NCI-H2081 treated with DMSO at 0.1 percent for 48 hours (cell line): ENCODE measurements around the gene EXOC8.
"Not testable (repeated sequence)": the region's sequence is repeated elsewhere in the genome, so short reads cannot be mapped to it uniquely, and the experiment has no call there.

Experiments
- DNase-seq: peaks from one replicate; lab custom pipeline; 2025; lab: John Stamatoyannopoulos, UW

EXOC8 gene

DNA sequence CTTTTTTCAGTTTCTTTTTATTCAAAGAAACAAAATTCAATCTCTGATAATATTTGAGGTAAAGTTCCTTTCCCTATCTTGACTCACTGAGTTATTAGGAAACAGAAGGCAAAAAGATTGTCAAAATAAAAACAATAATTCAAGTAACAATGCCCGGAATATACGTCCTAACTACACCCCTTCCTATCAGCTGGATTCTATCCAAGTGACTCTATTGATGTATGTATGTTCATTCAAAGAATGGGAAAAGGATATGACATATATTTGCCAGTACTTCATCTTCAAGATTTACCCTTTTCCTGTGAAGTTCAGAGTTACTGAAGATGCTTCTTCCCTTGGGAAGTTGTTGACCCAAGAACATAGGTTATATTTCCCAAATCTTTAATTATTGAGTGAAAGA, 14.2 kb upstream of the EXOC8 start:
- DNase-seq = no peak

DNA sequence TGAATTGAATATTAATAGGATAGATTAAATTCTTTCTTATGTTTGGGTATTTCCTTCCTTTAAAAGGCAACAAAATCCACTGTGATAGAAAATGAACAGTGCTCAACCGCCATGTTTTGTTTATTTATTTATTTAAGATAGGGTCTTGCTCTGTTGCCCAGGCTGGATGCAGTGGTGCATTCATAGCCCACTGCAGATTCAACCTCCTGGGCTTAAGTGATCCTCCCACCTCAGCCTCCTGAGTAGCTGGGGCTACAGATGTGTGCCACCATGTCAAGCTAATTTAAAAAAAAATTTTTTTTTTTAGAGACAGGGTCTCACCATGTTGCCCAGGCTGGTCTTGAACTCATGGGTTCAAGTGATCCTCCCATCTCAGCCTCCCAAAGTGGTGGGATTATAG, 11.2 kb upstream of the EXOC8 start:
- DNase-seq = not testable (repeated sequence)

DNA sequence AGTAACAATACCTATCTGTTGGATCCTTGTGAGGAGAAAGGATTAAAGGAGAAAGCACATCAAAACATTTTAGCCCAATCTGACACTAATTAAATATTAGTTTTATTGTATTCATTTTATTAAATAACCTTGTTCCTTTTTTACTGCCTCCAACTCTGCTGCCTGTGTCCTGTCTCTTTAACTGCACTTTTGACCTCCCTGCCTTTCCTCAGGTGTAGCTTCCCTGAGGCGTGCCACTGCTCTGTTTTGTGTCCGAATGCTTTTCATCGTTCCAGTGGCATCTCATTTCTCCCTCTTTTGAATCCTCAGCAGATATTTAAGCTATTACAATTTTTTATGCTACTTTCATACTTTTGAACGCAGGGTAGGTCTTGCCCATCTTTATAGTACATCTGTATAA, 10.8 kb upstream of the EXOC8 start:
- no peak for DNase-seq

DNA sequence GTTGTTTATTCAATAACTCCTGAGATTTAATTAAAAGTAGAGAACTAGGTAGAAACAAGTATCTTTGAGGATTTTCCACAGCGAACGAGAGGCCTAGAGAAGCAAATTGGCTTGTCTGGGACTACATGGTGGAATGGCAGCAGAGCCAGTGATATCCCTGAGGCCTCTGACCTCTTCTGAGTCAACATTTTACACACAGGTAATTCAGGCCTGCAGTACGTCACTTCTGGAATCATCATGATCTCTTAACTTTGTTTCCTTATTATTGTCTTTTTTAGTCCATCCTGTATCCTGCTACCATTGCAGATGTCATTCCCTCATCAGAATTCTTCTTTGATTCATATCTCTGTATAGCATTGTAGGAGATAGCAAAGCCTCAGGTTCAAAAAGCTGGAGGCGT, 10.3 kb upstream of the EXOC8 start:
- DNase-seq = no peak

DNA sequence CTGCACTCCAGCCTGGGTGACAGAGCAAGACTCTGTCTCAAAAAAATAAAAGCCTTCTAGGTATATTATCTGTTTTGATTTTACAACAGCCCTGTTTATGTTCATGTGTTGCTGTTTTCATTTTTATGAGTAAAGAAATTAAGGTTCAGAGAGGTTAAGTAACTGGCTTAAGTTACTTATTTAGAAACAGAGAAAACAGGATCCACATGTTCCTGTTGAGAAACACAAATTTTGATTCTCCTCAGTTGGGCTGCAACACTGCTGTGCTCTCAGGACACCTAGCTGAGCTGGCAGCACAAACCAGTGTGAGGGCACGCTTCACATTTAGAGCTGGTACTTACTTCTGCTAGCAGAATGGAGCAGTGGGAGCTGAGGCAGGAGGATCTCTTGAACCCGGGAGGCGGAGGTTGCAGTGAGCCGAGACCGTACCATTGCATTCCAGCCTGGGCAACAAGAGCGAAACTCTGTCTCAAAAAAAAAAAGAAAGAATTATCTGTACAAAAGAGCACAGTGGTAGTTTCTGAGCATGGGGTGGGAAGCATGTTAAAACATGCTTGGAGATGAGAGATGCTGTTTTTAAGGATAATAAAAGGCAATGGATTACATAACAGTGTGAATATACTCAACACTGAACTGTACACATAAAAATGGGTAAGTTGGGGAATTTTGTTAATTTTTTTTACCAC, 2.8 kb upstream of the EXOC8 start:
- DNase-seq = no peak

DNA sequence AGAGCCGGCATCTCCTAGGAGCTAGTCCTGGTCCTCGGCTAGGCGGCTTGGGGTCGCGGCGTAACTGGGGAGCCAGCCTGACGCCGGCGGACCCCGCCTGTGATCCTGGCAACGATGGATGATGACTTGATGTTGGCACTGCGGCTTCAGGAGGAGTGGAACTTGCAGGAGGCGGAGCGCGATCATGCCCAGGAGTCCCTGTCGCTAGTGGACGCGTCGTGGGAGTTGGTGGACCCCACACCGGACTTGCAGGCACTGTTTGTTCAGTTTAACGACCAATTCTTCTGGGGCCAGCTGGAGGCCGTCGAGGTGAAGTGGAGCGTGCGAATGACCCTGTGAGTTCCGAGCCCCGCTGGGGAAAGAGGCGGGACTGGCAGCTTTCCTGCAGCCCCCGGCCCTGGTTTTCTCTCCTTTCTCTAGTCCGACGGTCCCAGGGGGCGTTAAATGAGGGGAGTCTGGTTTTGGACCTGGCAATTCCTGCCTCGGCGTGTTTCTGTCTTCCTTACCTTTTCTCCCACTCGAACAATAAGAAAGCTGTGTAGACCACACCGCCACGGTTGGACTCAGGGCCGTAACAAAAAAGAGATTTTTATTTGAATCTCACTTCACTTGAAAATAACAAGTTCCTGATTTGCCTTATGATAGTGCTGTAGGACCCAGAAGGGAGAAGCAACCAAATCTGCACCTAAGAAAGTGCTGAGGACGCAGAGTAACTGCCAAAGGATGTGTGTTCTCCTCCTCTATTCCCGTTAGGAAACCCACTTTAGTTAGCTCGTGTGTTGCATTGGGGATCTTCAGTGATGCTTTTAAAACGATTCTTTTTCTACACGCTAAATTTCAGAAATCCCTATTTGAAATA, 847 bp upstream of the EXOC8 start, which contains the start of gene SPRTN:
Gene SPRTN (plus strand): TSS at position 24 of the 859 bp plus-strand sequence. CDS start 91 bp downstream, at position 115.
- DNase-seq = no peak

DNA sequence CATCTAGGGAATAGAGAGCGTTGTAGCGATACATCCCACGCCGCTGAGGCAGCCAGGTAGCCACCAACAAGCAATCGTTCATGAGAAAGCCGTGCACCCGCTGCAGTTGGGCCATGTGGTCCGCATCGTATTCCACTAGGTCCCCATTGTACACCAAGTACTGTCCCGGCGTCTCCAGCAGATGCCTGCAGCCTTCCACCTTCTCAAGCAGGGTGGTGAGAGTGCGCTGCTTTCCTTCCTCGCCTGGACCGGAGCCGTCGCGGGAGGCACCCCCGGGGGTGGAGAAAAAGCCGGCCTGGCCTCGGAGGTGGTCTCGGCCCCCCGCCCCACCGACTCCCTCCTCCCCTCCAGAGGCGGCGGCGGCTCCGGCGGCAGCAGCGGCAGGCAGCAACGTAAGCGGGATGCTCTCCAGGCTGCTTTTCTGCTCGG, 595 bp downstream of the EXOC8 start:
- DNase-seq = no peak

DNA sequence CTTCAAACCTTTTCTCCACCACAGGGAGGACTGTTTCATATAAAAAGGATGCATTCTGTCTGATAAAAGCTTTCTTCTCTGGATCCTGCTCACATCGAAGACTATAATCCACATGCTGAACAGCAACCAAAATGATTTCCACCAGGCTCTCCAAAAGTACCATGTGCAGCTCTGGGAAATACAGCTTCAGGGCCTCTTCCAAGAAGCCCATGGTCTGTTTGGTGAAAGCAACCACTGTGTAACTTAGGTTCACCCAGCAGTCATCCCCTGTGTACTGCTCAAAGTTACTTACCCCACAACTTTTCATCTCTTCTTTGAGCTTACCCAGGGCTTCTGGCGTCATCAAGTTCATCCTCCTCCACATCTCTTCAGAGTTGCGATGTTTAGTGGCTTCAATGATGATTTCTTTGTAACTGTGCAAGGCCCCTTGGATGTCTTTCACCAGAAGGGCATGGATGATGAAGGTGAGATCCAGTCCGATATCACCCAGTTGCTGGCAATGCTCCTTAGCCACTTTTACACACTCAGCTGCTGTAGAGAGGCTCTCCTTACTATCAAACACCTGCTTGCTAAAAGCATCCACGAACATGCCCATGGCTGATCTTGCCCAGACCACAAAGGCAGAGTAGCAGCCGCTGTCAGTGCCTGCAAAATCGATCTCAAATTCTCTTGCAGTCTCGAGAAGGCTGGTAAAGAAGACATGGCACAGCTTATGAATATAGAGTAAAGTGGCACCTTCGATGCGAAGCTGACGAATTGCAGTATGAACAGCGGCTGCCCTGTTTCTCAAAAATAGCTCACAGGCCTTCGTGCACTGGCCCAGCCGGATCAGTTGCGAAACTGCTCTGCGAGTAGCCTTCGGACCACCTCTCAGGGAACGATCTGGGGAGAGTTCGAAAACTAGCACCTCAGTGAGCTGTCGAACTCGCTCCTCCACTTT, 1.7 kb downstream of the EXOC8 start:
- no peak for DNase-seq

DNA sequence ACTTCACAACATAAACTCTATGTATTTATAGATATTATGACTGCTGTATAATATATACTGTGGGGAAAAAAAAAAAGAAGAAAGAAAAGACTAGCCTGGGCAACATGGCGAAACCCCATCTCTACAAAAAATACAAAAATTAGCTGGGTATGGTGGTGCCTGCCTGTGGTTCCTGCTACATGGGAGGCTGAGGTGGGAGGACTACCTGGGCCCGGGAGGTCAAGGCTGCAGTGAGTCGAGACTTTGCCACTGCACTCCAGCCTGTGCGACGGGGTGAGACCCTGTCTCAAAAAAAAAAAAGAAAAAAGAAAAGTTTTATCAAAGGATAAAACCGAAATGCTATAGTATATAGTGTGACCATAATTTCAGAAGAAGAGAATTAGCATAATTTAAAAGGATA, 2.7 kb downstream of the EXOC8 start:
- no peak for DNase-seq

DNA sequence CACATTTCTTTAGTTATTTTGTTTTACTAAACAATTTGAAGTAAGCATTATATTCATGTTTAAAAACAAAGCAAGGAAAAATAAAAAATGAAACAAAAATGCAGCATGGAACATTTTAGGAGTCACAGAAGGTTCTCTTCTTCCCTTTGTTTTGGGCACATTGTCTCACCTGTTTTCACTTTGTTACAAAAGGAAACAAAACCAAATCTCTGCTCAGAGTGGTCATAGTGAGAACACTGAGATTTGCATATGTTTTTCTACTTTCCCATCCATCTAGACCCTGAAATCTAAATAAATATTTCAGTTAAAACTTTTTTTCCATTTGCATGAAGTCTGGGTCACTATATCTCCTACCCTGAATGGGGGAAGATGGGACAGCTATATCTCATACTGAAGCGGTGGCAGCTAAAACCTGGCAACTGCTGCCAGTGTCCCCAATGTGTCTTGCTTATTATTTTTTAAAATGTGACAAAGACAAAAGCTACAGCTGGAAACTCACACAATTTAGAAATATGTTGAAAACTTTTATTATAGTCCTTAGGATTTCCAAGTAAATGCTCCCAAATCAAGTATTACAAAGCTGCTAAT, 3.5 kb downstream of the EXOC8 start:
- DNase-seq = no peak

DNA sequence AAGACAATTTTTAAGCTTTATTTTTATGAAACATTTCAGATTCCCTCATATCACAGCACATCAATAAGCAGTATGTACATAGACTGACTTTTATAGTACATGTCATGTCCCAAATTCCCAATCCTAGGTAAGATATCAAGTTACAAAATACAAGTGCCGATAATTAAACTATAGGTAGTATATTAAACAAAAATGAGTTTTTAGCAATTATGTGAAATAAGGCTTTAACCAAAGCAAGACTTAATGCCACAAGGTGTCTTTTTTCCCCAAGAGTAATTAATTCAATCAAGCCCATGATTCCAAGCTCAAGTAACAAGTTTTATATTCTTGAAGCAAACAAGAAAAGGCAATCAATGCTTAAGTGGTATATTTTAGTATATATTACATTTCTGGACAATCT, 4.9 kb downstream of the EXOC8 start:
- no peak for DNase-seq

DNA sequence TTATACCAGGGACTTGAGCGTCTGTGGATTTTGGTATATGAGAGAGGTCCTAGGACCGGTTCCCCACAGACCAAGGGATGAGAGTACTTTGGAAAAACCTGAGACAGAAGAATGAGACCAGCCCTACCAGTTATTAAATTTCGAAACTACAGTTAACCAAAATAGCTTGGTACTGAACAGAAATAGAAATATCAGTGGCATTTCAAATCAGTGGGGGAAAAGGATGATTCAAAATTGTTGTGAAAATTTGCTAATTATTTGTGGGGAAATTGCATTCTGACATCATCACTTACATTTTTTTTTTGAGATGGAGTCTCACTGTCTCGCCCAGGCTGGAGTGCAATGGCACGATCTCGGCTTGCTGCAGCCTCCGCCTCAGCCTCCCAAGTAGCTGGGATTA, 8.2 kb downstream of the EXOC8 start:
- DNase-seq = no peak

DNA sequence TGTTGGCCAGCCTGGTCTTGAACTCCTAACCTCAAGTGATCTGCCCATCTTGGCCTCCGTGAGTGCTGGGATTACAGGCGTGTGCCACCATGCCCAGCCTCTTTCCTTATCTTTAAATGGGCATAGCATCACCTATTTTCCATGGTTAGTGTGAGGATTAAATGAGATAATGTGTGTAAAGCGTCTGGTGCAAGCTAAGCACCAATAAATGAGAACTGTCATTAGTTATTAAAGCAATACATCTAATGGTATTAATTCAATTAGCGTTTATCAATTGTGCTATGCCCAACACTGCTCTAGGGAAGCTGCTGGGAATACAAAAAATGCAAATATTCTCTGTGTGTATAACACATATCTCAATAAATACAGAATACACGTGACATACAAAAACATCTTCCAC, 10.0 kb downstream of the EXOC8 start:
- DNase-seq = no peak

DNA sequence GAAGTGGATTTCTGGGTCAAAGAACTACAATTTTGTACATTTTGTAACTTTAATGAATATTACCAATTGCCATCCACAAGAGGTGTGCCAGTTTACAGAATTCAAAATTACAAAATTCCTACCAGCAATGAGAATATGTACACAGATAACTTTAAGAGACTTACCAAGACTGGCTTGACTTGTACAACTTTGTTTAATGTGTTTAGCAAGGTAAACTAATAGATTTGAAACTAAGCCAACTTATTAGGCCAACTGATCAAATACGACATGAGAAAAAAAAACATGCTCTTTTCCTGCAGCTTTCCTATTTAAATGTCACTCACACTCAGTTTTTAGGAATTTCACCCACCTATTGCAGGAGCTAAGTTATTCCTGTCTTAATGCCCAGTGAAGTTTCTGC, 11.4 kb downstream of the EXOC8 start:
- no peak for DNase-seq

DNA sequence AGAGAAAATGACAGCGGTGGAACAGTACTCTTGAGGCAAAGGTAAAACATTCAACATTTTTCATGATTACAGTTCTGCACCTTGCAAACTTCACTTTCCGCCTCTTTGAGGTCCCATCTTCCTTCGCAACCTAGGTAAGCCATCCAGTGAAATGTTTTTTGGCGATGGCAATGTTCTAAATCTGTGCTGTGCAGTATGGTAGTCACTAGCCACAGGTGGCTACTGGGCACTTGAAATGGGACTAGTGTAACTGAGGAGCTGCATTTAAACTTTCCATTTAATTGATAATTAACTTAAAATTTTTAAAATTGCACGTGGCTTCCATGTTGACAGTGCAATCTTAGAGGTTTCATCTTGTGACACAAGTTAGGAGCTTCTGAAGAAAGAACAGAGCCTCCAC, 13.0 kb downstream of the EXOC8 start:
- DNase-seq = no peak

DNA sequence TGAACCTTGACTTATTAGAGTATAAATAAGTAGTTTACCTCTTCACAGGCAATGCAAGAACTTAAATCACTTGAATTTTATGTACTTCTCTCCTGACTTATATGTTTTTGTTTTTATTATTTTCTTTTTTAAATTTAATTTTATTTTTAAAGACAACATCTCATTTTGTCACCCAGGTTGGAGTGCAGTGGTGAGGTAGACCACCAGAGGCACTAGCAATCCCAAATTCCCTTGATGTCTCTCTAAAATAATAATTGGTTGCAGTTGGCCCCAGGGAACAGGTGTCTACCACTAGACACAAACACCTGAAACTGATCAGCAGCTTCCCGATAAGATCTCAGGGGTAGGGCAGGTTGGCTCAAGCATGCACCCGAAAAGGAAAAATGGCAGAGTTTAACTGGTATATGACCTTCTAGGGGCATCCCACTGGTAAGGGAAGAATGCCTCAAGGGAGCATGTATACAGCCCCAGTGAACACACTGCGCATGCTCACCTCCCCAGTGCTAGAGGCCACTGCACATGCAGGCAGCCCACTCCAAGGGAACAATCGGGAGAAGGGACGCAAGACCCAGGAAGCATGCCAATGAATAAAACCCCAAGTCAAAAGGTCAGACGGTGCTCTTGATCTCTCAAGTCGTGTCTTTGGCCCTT, 14.6 kb downstream of the EXOC8 start:
- DNase-seq = no peak

DNA sequence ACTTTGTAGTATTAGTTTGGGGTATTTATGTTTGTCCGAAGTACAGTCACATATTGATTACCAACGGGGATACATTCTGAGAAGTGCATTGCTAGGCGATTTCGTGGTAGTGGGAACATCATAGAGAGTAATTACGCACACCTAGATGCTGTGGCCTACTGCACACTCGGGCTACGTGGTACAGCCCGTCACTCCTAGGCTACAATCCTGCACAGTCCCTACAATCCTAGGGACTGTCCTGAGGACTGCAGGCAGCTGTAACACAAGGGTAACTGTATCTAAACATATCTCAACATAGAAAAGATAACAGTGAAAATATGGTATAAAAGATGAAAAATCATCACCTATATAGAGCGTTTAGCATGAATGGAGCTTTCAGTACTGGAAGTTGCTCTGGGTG, 18.6 kb downstream of the EXOC8 start:
- no peak for DNase-seq

DNA sequence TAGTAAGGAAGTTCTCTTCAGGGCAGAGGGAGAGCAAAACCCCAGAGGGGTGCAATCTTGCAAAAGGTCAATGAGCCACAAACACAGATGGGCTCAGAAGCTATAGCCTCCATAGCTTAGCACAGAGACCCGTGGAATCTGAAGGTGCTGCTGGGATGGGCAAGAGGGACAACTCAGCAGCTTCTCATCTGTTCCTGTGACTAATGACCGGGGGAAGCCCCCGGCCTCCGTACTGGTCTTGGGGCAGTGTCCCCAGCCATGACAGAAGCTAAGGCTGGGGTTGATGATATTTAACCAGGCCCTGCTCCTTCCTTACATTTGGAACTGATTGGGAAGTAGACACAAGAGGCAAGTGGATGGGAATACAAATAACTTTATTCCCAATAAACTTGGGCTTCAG, 19.1 kb downstream of the EXOC8 start:
- DNase-seq = no peak

DNA sequence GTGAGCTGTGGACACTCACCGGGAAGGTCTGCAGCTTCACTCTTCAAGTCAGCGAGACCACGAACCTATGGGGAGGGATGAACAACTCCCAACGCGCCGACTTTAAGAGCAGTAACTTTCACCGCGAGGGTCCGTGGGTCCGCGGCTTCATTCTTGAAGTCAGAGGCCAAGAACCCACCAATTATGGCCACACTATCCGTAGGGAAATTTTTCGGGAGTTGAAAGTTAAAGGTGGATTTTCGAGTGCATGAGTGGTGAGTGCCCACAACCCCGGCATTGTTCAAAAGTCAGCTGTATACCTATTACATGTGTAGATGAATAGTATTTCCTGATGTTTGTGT, 19.7 kb downstream of the EXOC8 start:
- DNase-seq = no peak

DNA sequence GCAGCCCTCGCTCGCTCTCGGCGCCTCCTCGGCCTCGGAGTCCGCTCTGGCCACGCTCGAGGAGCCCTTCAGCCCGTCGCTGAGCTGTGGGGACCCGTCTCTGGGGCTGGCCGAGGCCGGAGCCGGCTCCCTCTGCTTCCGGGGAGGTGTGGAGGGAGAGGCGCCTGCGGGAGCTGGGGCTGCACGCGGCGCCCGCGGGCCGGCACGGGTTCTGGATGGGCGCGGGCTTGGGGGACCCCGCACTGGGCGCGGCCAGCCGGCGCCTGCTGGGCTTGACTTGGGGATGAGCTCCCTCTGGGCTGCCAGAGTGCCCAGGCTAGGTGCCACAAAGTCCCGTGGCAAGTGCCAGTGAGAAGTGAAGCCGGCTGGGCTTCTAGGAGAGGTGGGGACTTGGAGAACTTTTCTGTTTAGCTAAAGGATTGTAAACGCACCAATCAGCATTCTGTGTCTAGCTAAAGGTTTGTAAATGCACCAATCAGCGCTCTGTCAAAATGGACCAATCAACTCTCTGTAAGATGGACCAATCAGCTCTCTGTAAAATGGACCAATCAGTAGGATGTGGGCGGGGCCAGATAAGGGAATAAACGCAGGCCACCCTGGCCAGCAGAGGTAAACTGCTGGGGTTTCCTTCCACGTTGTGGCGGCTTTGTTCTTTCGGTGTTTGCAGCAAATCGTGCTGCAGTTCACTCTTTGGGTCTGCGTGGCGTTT, 20.2 kb downstream of the EXOC8 start:
- DNase-seq = no peak

DNA sequence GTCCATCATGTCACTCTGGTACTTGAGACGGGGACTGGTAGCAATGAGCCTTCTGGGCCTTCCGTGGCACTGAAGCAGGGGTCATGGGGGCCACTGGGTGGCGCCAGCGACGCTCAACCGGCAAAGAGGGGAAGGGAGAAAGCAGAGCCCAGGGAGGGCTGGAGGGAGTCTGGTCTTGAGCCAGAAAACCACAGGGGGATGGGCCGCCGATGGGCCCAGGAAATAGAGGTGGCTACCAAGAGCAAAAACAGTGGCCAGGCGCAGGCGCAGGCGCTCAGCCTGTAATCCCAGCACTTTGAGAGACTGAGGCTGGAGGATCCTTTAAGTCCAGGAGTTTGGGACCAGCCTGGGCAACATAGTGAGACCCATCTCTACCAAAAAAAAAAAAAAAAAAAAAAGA, 21.8 kb downstream of the EXOC8 start:
- no peak for DNase-seq
